GM21515 (cell line): ENCODE results near the gene S100A3.

Experiments used
- ATAC-seq: cut with Tn5 transposase; IDR thresholded peaks from one replicate; pipeline ENCODE4 v1.9.1; 2021; ENCODE audit not compliant: unreplicated experiment

Gene S100A3

DNA sequence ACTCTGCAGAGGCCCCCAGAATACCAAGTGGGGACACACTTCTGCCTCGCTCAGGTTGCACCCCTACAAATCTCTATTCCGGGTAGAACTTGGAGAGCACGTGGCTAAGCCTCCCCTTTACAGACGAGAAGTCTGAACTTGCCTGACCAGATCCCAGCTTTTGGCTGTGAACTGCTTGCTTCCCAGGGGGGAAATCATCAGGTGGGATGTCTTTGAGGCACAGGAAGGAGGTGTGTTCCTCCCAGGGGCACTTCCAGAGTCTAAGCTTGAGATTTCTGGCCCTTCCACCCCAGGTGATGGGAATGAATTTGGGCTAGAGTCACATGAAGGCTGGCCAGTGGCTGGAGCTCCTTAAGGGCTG lies 1.3 kb upstream of the S100A3 start:
- no peak for ATAC-seq

DNA sequence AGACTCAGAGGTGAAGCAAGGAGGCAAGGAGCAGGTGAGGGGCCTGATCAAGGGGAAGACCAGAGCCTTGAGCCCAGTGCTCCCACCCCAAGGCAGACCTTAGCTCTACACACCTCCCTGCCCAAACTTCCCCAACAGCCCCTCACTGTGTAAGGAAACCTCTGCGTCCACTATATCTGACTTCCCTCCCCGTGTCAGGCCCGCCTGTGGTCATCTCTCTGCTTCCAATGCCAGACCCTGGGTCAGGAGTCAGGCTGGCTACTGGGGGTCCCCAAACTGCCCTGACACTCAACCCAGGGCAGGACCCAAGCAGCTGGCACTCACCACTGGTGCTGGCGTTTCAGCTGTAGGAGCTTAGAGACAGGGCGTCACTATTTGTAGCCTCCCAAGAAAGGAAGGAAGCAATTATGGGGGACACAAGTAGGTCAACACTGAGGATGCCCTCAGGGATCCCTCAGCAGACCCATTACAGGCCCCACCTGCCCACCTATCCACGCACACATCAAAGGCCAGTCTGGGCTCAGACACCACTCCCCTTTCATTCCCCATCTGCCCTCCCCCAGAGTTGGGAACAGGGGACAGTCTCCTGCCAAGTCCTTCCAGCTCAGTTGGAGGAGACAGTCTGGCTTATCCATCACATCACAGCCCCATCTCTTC lies 811 bp upstream of the S100A3 start:
- no peak for ATAC-seq

DNA sequence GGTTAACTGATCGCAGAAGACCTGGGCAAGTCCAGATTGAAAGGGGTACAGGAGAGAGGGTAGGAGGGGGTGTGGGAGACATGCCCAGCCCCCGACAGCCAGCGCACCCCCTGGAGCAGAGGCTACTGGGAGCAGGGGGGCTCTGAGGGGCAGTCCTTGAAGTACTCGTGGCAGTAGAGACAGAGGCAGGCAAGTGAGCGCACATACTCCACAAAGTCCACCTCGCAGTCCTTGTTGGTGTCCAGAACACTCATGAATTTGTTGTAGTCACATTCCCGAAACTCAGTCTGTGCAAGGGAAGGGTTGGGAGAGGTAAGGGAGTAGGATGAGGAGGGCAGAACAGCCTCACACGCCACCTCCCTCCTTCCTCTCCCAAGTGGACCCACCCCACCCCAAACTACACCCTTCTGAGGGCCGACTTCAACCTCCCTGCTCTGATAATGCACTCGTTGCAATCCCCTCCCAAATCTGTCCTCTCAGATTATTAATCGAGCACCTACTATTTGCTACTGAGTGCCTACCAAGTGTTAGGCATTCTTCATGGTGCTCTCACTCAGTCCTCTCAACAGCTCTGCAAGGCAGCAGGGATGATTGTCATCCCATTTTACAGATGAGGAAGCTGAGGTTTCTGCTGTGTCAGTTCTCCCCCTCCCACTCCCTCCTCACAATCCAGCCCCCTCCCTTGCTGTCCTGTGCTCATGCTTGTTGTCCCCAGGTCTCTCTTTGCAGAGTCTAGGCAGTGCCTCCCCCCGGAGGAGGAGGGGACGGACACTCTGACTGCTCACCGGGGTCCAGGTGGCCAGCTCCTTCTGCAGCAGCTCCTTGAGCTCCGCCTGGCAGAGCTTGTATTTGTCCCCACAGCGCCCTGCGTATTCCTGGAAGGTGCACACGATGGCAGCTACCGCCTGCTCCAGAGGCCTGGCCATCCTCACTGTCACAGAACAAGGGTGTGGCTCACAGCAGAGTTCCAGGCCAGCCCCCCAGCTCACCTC lies 1.2 kb downstream of the S100A3 start:
- no peak for ATAC-seq

DNA sequence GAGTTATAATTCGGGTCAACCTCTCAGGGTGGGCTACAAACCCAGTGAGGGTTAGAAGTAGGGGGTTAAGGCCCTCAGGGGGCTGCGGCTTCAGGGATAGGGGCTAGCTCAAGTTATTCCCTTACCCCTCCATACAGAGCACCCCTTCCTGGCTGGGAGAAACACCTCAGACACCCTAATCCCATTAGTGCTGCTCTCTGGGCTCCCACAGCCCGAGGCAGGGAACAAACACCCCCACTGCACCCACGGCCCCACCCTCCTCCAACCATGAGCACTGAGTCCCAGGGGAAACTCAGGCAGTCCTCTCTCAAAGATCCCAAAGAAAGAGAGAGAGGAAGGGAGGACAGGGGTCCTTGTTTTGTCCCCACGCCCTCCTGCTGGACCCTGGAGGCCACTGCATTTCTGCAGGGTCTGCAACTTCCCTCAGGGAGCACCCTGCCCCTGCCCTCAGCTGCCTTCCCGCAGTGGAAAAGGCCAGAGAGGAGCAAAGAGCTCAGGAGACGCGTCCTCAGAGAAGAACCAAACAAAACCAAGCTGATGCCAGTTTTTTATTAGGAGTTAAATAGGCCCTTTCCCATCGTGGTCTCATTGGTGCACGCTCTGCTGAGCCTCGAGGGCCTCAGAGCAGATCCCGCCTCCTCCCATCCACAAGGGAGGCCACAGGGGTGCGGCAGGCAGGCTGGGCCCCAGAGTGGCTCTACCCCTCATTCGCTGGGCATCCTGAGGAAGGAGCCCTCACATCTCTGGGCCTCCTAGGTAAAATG lies 2.1 kb downstream of the S100A3 start:
- no peak for ATAC-seq

DNA sequence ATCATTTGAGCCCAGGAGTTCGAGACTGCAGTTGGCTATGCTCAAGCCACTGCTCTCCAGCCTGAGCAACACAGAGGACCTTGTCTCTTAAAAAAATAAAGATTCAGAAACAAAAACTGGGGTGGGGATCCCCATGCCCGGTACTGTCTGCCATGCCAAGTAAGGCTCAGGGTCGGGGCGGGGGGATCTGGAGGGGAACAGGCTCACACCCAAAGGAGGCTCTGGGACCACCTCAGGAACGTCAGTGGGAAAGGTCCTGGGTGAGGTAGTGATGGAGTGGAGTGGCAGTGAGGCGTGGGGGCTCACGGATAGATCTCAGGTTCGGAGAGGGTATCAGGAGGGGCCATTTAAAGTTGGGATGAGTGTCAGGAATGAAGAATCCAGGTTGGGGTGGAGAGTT lies 2.7 kb downstream of the S100A3 start:
- ATAC-seq: no peak

DNA sequence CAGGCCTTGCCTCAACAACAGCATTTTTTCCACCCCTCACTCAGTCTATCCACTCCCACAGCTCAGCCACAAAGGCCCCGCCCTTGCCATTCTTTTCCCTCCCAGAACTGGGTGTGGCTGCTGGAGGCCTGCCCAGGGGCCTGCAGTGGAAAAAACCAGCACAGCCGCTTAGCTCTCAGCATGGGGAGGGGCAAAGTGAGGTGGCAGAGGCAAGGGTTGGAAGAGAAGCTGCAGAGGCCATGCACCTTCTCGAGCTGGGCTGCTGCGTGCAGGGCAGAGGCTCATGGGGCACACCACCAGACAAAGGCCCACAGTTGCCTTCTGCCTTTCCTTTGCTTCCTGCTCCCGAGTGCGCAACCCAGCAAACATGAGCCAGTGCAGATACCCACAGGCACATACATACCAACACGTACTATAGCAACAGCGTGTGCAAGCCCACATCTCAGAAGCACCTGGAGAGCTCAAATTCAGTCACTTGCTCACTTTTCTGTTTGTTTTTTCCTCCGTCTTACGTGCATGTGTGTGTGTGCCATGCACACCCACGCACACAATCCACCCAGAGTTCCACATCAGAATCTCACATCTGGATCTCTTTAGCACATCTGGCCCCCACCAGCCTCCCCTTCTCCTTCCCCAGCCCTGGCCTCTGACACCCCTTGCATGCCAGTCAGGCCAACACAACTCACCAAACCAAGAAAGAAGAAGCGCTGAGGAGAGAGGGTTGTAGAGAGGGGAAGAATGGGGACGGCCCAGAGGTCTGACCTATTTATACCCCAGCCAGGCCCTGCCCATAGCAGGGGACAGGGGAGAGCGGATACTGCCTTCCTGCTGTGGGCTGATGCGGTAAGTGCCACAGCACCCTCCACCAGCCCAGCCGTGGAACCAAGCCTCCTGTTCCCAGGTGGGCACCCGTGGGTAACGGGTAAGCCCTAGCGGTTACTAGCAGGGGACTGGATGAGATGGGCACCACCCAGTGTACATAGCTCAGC lies 3.7 kb downstream of the S100A3 start, which contains the start of gene S100A4:
Gene S100A4 (minus strand): TSS at position 740 of the 989 bp plus-strand sequence. CDS start 1,012 bp downstream, outside the sequence.
- no peak for ATAC-seq

DNA sequence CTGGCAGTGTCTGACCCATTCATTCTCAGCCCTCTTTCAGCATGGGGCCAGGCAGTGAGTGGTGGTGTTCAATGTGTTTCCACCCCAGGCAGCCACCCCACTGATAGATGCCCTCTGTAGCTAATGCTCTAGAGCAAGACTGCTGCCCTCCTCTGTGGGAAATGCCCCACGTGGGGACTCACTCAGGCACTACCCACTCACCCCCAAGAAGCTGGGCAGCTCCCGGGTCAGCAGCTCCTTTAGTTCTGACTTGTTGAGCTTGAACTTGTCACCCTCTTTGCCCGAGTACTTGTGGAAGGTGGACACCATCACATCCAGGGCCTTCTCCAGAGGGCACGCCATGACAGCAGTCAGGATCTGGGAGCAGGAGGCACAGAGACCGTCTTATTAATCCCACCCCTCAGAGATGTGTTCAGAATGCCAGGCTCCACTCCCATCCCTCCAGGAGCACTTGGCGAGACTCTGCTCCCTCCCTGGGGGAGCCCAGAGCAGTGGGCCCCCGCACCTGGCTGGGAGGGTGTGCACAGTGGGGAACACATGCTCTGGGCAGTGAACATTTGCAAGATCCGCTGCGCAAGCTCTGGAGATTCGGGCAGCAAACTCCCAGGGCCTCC lies 4.5 kb downstream of the S100A3 start:
- ATAC-seq: no peak

DNA sequence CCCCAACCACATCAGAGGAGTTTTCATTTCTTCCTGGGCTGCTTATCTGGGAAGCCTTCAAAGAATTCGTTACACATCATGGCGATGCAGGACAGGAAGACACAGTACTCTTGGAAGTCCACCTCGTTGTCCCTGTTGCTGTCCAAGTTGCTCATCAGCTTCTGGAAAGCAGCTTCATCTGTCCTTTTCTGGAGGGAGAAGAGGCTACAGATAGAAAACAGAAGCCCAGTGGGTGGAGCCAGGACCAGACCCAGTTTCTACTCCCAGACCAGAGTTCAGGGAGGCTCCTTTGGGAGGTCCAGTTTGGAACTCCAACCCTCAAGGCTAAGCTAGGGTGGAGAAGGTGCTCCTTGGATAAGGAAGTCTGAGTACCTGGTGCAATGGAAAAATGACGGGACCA lies 5.3 kb downstream of the S100A3 start:
- no peak for ATAC-seq

DNA sequence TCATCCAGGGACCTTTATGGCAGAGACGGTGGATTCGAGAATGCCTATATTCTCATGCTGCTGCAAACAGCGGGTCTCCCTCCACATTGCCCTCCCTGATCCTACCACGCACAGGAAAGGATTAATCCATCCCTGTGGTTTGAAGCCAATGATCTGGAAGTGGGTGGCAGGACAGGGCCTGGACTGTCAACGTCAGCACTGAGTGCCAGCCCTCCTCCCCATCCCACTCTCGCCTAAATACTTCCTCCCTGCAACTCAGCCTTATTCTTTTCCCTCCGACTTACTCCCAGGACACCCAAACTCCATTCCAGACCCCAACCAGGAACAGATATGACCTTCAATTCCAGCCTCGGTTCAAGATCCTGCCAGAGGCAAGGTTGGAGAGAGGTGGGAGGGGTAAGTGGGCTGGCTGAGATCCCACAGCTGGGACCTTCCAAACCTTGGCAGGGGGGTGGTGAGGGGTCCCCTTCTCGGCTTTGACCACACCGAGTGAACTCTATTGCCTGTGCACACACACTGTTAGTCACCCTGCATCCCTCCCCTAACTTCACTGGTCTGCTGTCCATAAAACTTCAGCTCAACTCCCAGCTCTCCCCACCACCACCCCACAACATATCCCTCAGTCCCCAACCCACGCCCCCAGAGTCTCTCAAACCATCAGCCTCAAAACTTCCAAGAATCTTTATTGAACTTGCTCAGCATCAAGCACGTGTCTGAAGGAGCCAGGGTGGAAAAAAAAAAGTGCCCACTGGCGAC lies 5.9 kb downstream of the S100A3 start:
- ATAC-seq: no peak

DNA sequence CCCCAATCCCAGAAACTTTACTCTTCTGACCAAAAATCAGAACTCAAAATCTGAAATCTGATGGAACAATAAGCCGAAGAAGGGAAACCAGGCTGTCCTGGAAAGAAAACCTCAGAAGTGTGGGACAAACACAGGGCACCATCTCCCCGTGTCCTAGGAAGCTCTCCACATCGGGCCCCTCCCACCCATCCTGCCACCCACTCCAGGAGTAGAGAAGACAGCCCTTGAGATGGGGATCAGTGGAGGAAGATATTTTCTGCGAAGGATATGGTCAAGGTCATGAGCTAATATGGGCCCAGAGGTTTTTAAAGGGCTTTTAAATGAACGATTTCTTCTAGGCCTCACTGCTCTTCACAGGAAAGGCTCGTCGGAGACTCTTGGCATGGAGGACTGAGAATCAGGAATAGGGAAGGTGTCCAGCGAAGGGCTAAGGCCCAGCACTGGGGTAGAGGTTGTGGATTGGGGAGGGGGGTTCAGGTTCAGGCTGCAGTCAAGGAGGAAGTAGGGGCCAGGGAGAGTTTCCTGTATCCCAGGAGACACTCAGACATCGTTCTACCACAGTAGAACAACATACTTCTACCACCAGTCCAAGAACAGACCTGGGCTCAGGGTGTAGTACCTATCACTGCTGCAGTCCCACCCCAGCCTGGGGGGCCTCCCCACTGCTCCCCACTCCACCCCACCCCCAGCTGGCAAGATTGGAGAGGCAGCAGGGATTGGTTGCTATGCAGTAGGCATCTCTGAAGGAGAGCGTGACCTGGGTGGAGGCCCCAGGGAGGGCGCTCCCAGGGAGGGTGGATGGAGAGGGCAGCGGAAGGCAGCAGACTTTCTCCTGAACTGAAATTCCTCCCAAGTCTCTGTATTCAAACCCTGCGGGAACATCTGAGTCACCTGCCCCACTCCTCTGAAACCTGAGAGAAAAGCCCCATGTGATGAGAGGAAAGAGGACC lies 7.1 kb downstream of the S100A3 start:
- ATAC-seq: no peak

DNA sequence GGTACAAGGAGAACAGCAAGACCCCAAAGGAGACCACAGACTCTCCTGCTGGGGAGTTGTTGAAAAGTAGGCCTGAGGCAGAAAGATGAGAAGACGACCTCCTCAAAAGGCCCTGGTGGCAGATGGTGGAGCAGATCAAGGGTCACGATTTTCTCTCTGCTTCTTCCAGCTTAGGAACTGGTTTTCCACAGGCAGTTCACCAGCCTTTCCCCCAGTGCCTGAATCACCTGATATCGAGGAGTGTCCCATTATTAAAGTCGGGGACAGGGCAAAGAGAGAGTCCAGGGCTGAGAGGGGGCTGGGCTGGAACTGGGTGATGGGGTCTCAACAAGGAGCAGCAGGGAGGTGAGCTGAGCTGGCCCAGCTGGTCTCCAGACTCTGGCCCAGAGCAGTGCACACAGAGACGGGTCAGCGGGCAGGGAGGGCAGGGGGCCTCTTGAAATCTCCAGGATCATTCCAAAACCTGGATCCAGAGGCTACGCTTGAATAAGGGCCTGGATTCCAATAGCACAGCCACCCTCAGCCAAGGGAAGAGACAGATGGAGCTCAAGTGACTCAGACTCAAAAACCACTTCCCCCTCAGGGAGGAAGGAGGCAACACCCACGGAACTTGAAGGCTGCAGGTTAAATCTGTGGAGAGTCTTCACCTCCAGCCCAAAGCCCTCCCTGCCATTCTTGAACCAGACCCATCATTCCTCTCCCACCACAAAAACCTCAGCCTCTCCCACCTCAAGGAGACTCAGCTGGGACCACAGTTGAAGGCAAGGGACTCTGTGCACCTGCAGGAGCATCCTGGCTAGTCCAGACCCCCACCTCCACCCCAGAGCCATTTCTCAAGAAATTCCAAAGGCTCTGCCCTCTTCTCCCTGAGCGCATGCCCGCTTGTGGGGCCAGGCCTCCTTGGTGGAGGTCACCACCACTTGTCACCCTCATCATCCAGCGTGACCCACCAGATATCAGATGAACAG lies 8.4 kb downstream of the S100A3 start, which contains the start of gene S100A5:
Gene S100A5 (minus strand): TSS at position 541 of the 968 bp plus-strand sequence. CDS start 743 bp downstream, outside the sequence.
- no peak for ATAC-seq

DNA sequence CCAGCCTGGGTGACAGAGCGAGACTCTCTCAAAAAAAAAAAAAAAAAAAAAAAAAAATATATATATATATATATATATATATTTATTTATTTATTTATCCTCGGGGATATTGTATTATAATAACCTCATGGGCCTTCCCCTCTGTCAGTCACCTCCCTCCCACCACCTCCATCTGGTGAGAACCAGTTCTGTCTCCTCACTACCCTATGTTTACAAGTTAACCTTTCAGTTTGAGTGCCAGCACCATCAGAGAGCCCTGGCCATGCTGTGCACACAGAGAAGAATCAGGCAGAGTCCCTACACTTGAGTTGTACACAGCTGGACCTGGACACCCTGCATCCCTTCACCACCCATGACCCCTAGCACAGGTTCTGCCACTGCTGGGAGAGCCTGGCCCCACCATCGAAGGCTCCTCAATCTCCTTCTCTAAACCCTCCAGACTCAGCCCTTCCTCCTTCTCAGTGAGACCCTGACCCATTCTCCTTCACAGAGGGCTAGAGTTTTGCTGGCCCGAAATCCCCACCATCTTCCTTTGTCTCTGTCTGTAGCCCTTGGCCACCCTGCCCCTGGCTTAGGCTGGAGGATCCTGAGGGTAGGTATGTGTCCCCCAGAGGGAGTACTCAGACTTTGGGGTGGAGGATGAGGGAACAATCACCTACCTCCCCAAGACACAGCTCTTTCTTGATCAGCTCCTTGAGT lies 9.5 kb downstream of the S100A3 start:
- ATAC-seq: no peak

DNA sequence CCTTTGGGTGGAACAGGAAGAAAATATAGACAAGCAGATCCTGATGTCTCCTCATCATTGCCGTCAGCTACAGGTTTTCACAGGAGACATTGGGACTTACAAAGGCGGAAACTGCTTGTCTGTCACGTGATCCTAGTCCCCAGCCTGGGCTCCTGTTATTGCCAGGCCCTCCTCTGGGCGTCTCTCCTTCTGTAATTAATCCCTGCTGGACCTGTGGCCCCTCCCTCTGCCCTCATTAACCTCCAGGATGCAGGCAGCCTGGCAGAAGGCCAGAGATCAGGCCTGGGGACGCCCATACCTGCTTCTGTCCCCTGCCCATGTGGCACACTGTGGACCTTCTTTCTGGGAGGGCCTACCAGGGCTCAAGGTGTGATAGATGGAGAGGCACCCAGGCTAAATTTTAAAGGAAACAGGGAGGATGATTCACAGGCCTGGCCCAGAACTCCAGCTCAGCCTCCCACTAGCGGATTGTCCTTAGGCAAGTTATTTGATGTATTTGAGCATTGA lies 10.7 kb downstream of the S100A3 start:
- ATAC-seq: no peak

DNA sequence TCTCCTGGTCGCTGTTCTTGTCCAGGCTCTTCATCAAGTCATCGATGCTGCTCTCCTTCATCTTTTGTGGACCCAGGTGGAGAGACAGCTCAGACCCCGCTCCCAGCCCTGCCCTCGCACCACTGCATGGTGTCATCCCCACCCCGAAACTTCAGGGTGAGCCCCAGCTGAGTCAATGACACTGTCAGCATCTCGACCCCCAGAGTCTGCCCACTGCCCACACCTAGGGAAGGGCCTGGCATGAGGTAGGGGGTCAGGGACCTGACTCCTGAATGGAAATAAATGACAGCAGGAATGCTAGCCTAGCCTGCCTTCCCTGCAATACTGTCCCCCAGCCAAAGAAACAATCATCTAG lies 11.7 kb downstream of the S100A3 start:
- no peak for ATAC-seq

DNA sequence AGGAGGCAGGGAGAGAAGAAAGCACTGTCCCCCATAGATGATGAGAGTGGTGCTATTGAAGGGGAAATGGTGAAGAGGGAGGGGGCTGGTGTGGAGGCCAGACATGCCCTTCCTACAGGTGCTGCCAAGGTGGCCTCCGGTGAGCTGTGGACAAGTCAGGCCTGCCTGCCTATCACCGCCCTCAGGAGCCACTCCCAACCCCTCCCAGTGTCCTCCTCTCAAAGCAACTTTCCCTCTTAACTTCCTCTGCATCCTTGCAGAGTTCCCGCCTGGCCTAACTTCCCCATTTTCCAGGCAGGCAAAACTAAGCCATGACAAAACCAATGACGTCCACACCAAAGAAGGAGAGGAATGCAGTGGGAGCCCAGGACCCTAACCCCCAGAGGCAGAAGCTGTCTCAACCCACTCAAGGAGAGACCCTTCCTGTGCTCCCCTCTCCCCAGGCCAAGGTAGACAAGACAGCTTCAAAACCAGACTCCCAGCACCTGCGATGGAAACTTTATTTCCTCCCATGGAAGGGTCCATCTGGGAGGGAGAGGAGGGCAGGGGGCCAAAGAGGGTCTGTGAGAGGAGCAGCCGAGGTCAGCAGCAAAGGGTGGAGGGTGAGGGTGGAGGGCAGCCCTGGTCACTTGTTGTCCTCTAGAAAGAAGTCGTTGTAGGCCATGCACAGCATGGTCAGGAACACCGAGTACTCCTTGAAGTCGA lies 12.2 kb downstream of the S100A3 start:
- no peak for ATAC-seq
